Fibroblast of villous mesenchyme (primary cell): ENCODE results near the gene AJUBA. TPM values are rescaled to one million over a fixed set of nuclear protein-coding genes. Genes with fewer than 3 reads are reported as not detected.

Source experiments
- DNase-seq: peaks from one replicate; pipeline ENCODE4 v3.0.0-alpha.2; 2010; ENCODE audit warnings: low read depth
- H3K4me3 ChIP-seq: 2 replicates; pipeline ENCODE4 v1.5.1; 2011; ENCODE audit warnings: low read depth, mild to moderate bottlenecking, low read length
- CTCF ChIP-seq: IDR thresholded peaks from 2 replicates; pipeline ENCODE4 v1.5.1; 2012; ENCODE audit warnings: low read depth, mild to moderate bottlenecking, low read length; ENCODE audit not compliant: insufficient read depth
- total RNA-seq: library from RNA; depleted of rRNA; stranded (reverse); fragments of >200 nt; gene quantifications from 2 replicates; pipeline ENCODE4 v1.2.3, GENCODE V29; 2012

The AJUBA gene
- total RNA-seq, 1 donor: 131 TPM

GRCh38 chr14:22926316-22926715 lies 56.0 kb downstream of the AJUBA start:
- H3K4me3 ChIP-seq: no peak overlapping the region
- no peak for DNase-seq
- TF ChIP-seq CTCF: no peak

- no peak for TF ChIP-seq CTCF
- no peak for DNase-seq
- H3K4me3 ChIP-seq: no peak overlapping the region
Measured at GRCh38 chr14:22925513-22925912, 56.8 kb downstream of the AJUBA start.

GRCh38 chr14:22923746-22924145 lies 58.6 kb downstream of the AJUBA start:
- no peak overlapping the region for H3K4me3 ChIP-seq
- no peak for TF ChIP-seq CTCF
- DNase-seq: no peak

GRCh38 chr14:22922294-22922693 lies 60.1 kb downstream of the AJUBA start:
- no peak for DNase-seq
- no peak overlapping the region for H3K4me3 ChIP-seq
- no peak for TF ChIP-seq CTCF

Other genes starting within 250 kb of the AJUBA start
- gene OXA1L, start 215.9 kb downstream of the AJUBA start, total RNA-seq: 37.6 and 45.7 TPM in 2 replicates
- 3.9 and 5.5 TPM in 2 replicates for gene SLC7A7, start 167.1 kb downstream of the AJUBA start, total RNA-seq
- gene MRPL52, start 152.7 kb downstream of the AJUBA start, total RNA-seq: 58.3 and 82.5 TPM in 2 replicates
- gene MMP14, start 146.0 kb downstream of the AJUBA start, total RNA-seq: 188 and 327 TPM in 2 replicates
- gene LRP10, start 110.8 kb downstream of the AJUBA start, total RNA-seq: 104 and 108 TPM in 2 replicates
- under 0.01 and 0.43 TPM in 2 replicates for gene REM2, start 99.3 kb downstream of the AJUBA start, total RNA-seq
- 60.9 and 68.6 TPM in 2 replicates for gene RBM23, start 63.4 kb downstream of the AJUBA start, total RNA-seq
- 56.7 and 82.5 TPM in 2 replicates for gene PRMT5, start 53.2 kb downstream of the AJUBA start, total RNA-seq
- gene HAUS4, start 25.5 kb downstream of the AJUBA start, total RNA-seq: 29.8 and 46.7 TPM in 2 replicates
- 4.5 and 4.7 TPM in 2 replicates for gene C14orf93, start 27.6 kb upstream of the AJUBA start, total RNA-seq
- gene PSMB5, start 52.3 kb upstream of the AJUBA start, total RNA-seq: 178 and 196 TPM in 2 replicates
- not detected in 2 replicates for gene PSMB11, start 59.7 kb upstream of the AJUBA start, total RNA-seq
- gene CDH24, start 75.0 kb upstream of the AJUBA start, total RNA-seq: 6.4 and 10.8 TPM in 2 replicates
- 93.1 and 106 TPM in 2 replicates for gene ACIN1, start 112.6 kb upstream of the AJUBA start, total RNA-seq
- gene C14orf119, start 113.0 kb upstream of the AJUBA start, total RNA-seq: 48.0 and 66.1 TPM in 2 replicates
- not detected in 2 replicates for gene CIROP, start 122.4 kb upstream of the AJUBA start, total RNA-seq
- not detected in 2 replicates for gene CEBPE, start 136.7 kb upstream of the AJUBA start, total RNA-seq
- gene SLC7A8, start 201.1 kb upstream of the AJUBA start, total RNA-seq: 0.86 and 0.97 TPM in 2 replicates